Upper lobe of left lung (tissue), 4 donors: Measurements from ENCODE around the gene GPR141.

Experiments used
- CTCF ChIP-seq, 6 experiments: fragments of 450-650 bp in 4 of 6; fragments of 200-600 bp in 2 of 6; sonication (generic) in 2 of 6; IDR thresholded peaks; one replicate each; pipeline ENCODE4 v1.5.1; 2016 to 2019; ENCODE audit warnings: antibody characterized with exemption in 6 of 6
- POLR2A ChIP-seq, 4 donors: fragments of 450-650 bp; IDR thresholded peaks; one replicate each; pipeline ENCODE4 v1.5.1; 2016 to 2017; ENCODE audit warnings: antibody characterized with exemption in 4 of 4, mild to moderate bottlenecking in 2 of 4
- POLR2AphosphoS5 ChIP-seq, 2 donors: sonication (generic); formaldehyde crosslinking; IDR thresholded peaks; one replicate each; pipeline ENCODE4 v1.5.1; 2017; ENCODE audit warnings: antibody characterized with exemption in 2 of 2

DNA sequence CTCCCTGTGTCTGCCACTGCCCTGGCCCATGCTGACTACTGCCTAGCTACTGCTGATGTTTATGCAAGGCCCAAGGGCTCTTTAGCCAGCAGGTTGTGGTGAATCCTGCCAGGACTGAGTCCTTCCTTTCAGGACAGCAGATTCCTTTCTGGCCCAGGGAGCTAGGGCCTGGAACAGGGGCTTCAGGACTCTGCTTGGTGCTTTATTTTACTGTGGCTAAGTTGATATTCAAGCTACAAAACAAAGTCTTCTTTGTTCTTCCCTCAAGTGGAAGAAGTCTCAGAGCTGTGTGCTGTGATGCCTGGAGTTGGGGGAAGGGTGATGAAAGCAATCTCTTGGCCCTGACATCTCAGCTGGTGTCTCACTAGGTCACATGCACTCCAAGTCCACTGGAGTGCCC, 98.6 kb downstream of the GPR141 start:
- TF ChIP-seq POLR2AphosphoS5 (IDR thresholded peaks at IDR 0.05), result no peak
- TF ChIP-seq CTCF (IDR thresholded peaks at IDR 0.05), result no peak
- no peak for TF ChIP-seq POLR2A (IDR thresholded peaks at IDR 0.05)
